Measurements from ENCODE around the gene DNAJB8. TPM values are rescaled to one million over a fixed set of nuclear protein-coding genes. Genes with fewer than 3 reads are reported as not detected.

DNAJB8 gene
- polyA plus RNA-seq, 1 donor, result not detected

- no CpG with 5 or more reads among the region's 4 CpGs for WGBS (ENCODE audit: insufficient coverage, low lambda C conversion rate)
- Histone ChIP-seq H3K9me3 (ENCODE audit: control insufficient read depth, low read depth, low read length) (no peaks in the 10 kb centered on the region), H3K36me3 (ENCODE audit: control insufficient read depth, insufficient read depth, low read length) (no peaks in the 10 kb centered on the region), H3K4me1 (ENCODE audit: control insufficient read depth, insufficient read depth, low read length) (no peaks in the 10 kb centered on the region), H3K27ac (ENCODE audit: low read length) (no peak overlapping the region), H3K27me3 (ENCODE audit: control insufficient read depth, insufficient read depth, low read length) (peaks cover 75% of the 10 kb centered on the region), H3K4me3 (ENCODE audit: low read length) (no peak overlapping the region)
- DNase-seq, result no peak
Measured at GRCh38 chr3:128473737-128474136, 7.0 kb upstream of the DNAJB8 start.

- no CpG with 5 or more reads among the region's 6 CpGs for WGBS (ENCODE audit: insufficient coverage, low lambda C conversion rate)
- Histone ChIP-seq H3K9me3 (ENCODE audit: control insufficient read depth, low read depth, low read length) (no peaks in the 10 kb centered on the region), H3K36me3 (ENCODE audit: control insufficient read depth, insufficient read depth, low read length) (no peaks in the 10 kb centered on the region), H3K27ac (ENCODE audit: low read length) (no peak overlapping the region), H3K27me3 (ENCODE audit: control insufficient read depth, insufficient read depth, low read length) (peaks cover 73% of the 10 kb centered on the region), H3K4me3 (ENCODE audit: low read length) (no peak overlapping the region), H3K4me1 (ENCODE audit: control insufficient read depth, insufficient read depth, low read length) (no peaks in the 10 kb centered on the region)
- no peak for DNase-seq
Measured at GRCh38 chr3:128473180-128473519, 6.5 kb upstream of the DNAJB8 start.

GRCh38 chr3:128472449-128473179, 5.9 kb upstream of the DNAJB8 start:
- no peak overlapping the region for H3K4me3 ChIP-seq (ENCODE audit: low read length)
- no peaks in the 10 kb centered on the region for H3K9me3 ChIP-seq (ENCODE audit: control insufficient read depth, low read depth, low read length)
- no CpG with 5 or more reads among the region's 13 CpGs for WGBS (ENCODE audit: insufficient coverage, low lambda C conversion rate)
- H3K36me3 ChIP-seq (ENCODE audit: control insufficient read depth, insufficient read depth, low read length), result no peaks in the 10 kb centered on the region
- no peak overlapping the region for H3K27ac ChIP-seq (ENCODE audit: low read length)
- no peak for DNase-seq
- H3K27me3 ChIP-seq (ENCODE audit: control insufficient read depth, insufficient read depth, low read length), result peaks cover 73% of the 10 kb centered on the region
- H3K4me1 ChIP-seq (ENCODE audit: control insufficient read depth, insufficient read depth, low read length), result no peaks in the 10 kb centered on the region

- Histone ChIP-seq H3K27me3 (ENCODE audit: control insufficient read depth, insufficient read depth, low read length) (peaks cover 64% of the 10 kb centered on the region), H3K4me1 (ENCODE audit: control insufficient read depth, insufficient read depth, low read length) (no peaks in the 10 kb centered on the region), H3K4me3 (ENCODE audit: low read length) (no peak overlapping the region), H3K36me3 (ENCODE audit: control insufficient read depth, insufficient read depth, low read length) (no peaks in the 10 kb centered on the region), H3K9me3 (ENCODE audit: control insufficient read depth, low read depth, low read length) (no peaks in the 10 kb centered on the region), H3K27ac (ENCODE audit: low read length) (no peak overlapping the region)
- WGBS (ENCODE audit: insufficient coverage, low lambda C conversion rate), result no CpG with 5 or more reads among the region's 3 CpGs
- no peak for DNase-seq
Measured at GRCh38 chr3:128471720-128472119, 5.0 kb upstream of the DNAJB8 start.

- Histone ChIP-seq H3K27me3 (ENCODE audit: control insufficient read depth, insufficient read depth, low read length) (peaks cover 60% of the 10 kb centered on the region), H3K9me3 (ENCODE audit: control insufficient read depth, low read depth, low read length) (no peaks in the 10 kb centered on the region), H3K4me3 (ENCODE audit: low read length) (no peak overlapping the region), H3K36me3 (ENCODE audit: control insufficient read depth, insufficient read depth, low read length) (no peaks in the 10 kb centered on the region), H3K4me1 (ENCODE audit: control insufficient read depth, insufficient read depth, low read length) (no peaks in the 10 kb centered on the region), H3K27ac (ENCODE audit: low read length) (no peak overlapping the region)
- WGBS (ENCODE audit: insufficient coverage, low lambda C conversion rate), result 70% methylated on average over 2 of the region's 2 CpGs
- no peak for DNase-seq
Measured at GRCh38 chr3:128471110-128471509, 4.4 kb upstream of the DNAJB8 start.

- no peaks in the 10 kb centered on the region for H3K9me3 ChIP-seq (ENCODE audit: control insufficient read depth, low read depth, low read length)
- DNase-seq, result no peak
- H3K36me3 ChIP-seq (ENCODE audit: control insufficient read depth, insufficient read depth, low read length), result no peaks in the 10 kb centered on the region
- no peak overlapping the region for H3K27ac ChIP-seq (ENCODE audit: low read length)
- WGBS (ENCODE audit: insufficient coverage, low lambda C conversion rate), result no CpG with 5 or more reads among the region's 13 CpGs
- H3K4me1 ChIP-seq (ENCODE audit: control insufficient read depth, insufficient read depth, low read length), result no peaks in the 10 kb centered on the region
- H3K4me3 ChIP-seq (ENCODE audit: low read length), result no peak overlapping the region
- peaks cover 60% of the 10 kb centered on the region for H3K27me3 ChIP-seq (ENCODE audit: control insufficient read depth, insufficient read depth, low read length)
Measured at GRCh38 chr3:128470134-128470899, 3.6 kb upstream of the DNAJB8 start.

GRCh38 chr3:128469556-128469955, 2.9 kb upstream of the DNAJB8 start:
- 100% methylated on average over 1 of the region's 6 CpGs for WGBS (ENCODE audit: insufficient coverage, low lambda C conversion rate)
- H3K9me3 ChIP-seq (ENCODE audit: control insufficient read depth, low read depth, low read length), result no peaks in the 10 kb centered on the region
- no peaks in the 10 kb centered on the region for H3K4me1 ChIP-seq (ENCODE audit: control insufficient read depth, insufficient read depth, low read length)
- no peak for DNase-seq
- H3K4me3 ChIP-seq (ENCODE audit: low read length), result no peak overlapping the region
- no peaks in the 10 kb centered on the region for H3K36me3 ChIP-seq (ENCODE audit: control insufficient read depth, insufficient read depth, low read length)
- H3K27me3 ChIP-seq (ENCODE audit: control insufficient read depth, insufficient read depth, low read length), result peaks cover 61% of the 10 kb centered on the region
- no peak overlapping the region for H3K27ac ChIP-seq (ENCODE audit: low read length)

GRCh38 chr3:128468791-128469527, 2.3 kb upstream of the DNAJB8 start:
- H3K27me3 ChIP-seq (ENCODE audit: control insufficient read depth, insufficient read depth, low read length), result peaks cover 59% of the 10 kb centered on the region
- no peaks in the 10 kb centered on the region for H3K4me1 ChIP-seq (ENCODE audit: control insufficient read depth, insufficient read depth, low read length)
- H3K27ac ChIP-seq (ENCODE audit: low read length), result no peak overlapping the region
- no peaks in the 10 kb centered on the region for H3K9me3 ChIP-seq (ENCODE audit: control insufficient read depth, low read depth, low read length)
- no peak overlapping the region for H3K4me3 ChIP-seq (ENCODE audit: low read length)
- DNase-seq, result no peak
- WGBS (ENCODE audit: insufficient coverage, low lambda C conversion rate), result no CpG with 5 or more reads among the region's 10 CpGs
- H3K36me3 ChIP-seq (ENCODE audit: control insufficient read depth, insufficient read depth, low read length), result no peaks in the 10 kb centered on the region

- Histone ChIP-seq H3K27me3 (ENCODE audit: control insufficient read depth, insufficient read depth, low read length) (peaks cover 57% of the 10 kb centered on the region), H3K9me3 (ENCODE audit: control insufficient read depth, low read depth, low read length) (no peaks in the 10 kb centered on the region), H3K4me3 (ENCODE audit: low read length) (no peak overlapping the region), H3K4me1 (ENCODE audit: control insufficient read depth, insufficient read depth, low read length) (no peaks in the 10 kb centered on the region), H3K27ac (ENCODE audit: low read length) (no peak overlapping the region), H3K36me3 (ENCODE audit: control insufficient read depth, insufficient read depth, low read length) (no peaks in the 10 kb centered on the region)
- WGBS (ENCODE audit: insufficient coverage, low lambda C conversion rate), result no CpG with 5 or more reads among the region's 17 CpGs
- no peak for DNase-seq
Measured at GRCh38 chr3:128468285-128468790, 1.6 kb upstream of the DNAJB8 start.

- DNase-seq, result no peak
- WGBS (ENCODE audit: insufficient coverage, low lambda C conversion rate), result 50% methylated on average over 1 of the region's 1 CpG
- Histone ChIP-seq H3K27ac (ENCODE audit: low read length) (no peak overlapping the region), H3K9me3 (ENCODE audit: control insufficient read depth, low read depth, low read length) (no peaks in the 10 kb centered on the region), H3K4me3 (ENCODE audit: low read length) (no peak overlapping the region), H3K36me3 (ENCODE audit: control insufficient read depth, insufficient read depth, low read length) (no peaks in the 10 kb centered on the region), H3K4me1 (ENCODE audit: control insufficient read depth, insufficient read depth, low read length) (no peaks in the 10 kb centered on the region), H3K27me3 (ENCODE audit: control insufficient read depth, insufficient read depth, low read length) (peaks cover 34% of the 10 kb centered on the region)
Measured at GRCh38 chr3:128464702-128465101, 2.0 kb downstream of the DNAJB8 start.

Measured in large intestine (tissue), 3 donors.